Astrocyte of the cerebellum (primary cell): Measurements from ENCODE around the gene DUSP7.

Experiments
- DNase-seq: peaks from one replicate; pipeline ENCODE4 v3.0.0-alpha.2; 2011; ENCODE audit warnings: low read depth
- H3K4me3 ChIP-seq: 2 replicates; pipeline ENCODE4 v1.5.1; 2011; ENCODE audit warnings: mild to moderate bottlenecking, low read depth, low read length, moderate library complexity
- CTCF ChIP-seq: IDR thresholded peaks from 2 replicates; pipeline ENCODE4 v1.5.1; 2012; ENCODE audit warnings: low read length, low read depth, moderate library complexity, mild to moderate bottlenecking; ENCODE audit errors: missing control alignments
- in situ Hi-C: cut with HindIII; loops from 2 replicates; pipeline ENCODE4 v1.10.0; 2017; ENCODE audit warnings: low sequenced_read_pairs

The DUSP7 gene

GRCh38 chr3:52030714-52031310 lies 25.6 kb downstream of the DUSP7 start:
- DNase-seq = no peak
- in situ Hi-C loops = no loop called here
- no peak for TF ChIP-seq CTCF
- H3K4me3 ChIP-seq = no peak overlapping the region

GRCh38 chr3:52029535-52029934 lies 26.8 kb downstream of the DUSP7 start:
- no peak for DNase-seq

GRCh38 chr3:52029053-52029452 lies 27.3 kb downstream of the DUSP7 start:
- no peak overlapping the region for H3K4me3 ChIP-seq
- DNase-seq = no peak
- in situ Hi-C loops = no loop called here
- TF ChIP-seq CTCF = no peak

More at GRCh38 chr3:52029535-52029934, 26.8 kb downstream of the DUSP7 start:
- H3K4me3 ChIP-seq = no peak overlapping the region
- no peak for TF ChIP-seq CTCF
- in situ Hi-C loops = no loop called here

- H3K4me3 ChIP-seq = no peak overlapping the region
- in situ Hi-C loops = no loop called here
Observed at GRCh38 chr3:52028572-52028971, 27.8 kb downstream of the DUSP7 start.

GRCh38 chr3:52026041-52026440 lies 30.3 kb downstream of the DUSP7 start:
- no peak overlapping the region for H3K4me3 ChIP-seq
- no peak for DNase-seq
- no peak for TF ChIP-seq CTCF
- in situ Hi-C loops = no loop called here

More at GRCh38 chr3:52028572-52028971, 27.8 kb downstream of the DUSP7 start:
- DNase-seq = no peak
- no peak for TF ChIP-seq CTCF

- no peak for TF ChIP-seq CTCF
Observed at GRCh38 chr3:52025453-52025852, 30.9 kb downstream of the DUSP7 start.

More at GRCh38 chr3:52025453-52025852, 30.9 kb downstream of the DUSP7 start:
- in situ Hi-C loops = no loop called here
- DNase-seq = no peak
- H3K4me3 ChIP-seq = no peak overlapping the region
